Rectal smooth muscle tissue (tissue), 1 donor: Measurements from ENCODE around the gene FAM151A.

Experiments used
- H3K27ac ChIP-seq: one replicate; pipeline ENCODE4 v1.7.0; 2013; ENCODE audit warnings: low read depth, low read length, inconsistent platforms
- H3K27me3 ChIP-seq: one replicate; pipeline ENCODE4 v1.7.0; 2013; ENCODE audit warnings: low read length; ENCODE audit not compliant: control insufficient read depth, insufficient read depth
- H3K36me3 ChIP-seq: one replicate; pipeline ENCODE4 v1.7.0; 2013; ENCODE audit warnings: low read length; ENCODE audit not compliant: control insufficient read depth, insufficient read depth
- H3K4me1 ChIP-seq: one replicate; pipeline ENCODE4 v1.7.0; 2013; ENCODE audit warnings: low read length; ENCODE audit not compliant: control insufficient read depth, insufficient read depth
- H3K4me3 ChIP-seq: one replicate; pipeline ENCODE4 v1.7.0; 2013; ENCODE audit warnings: low read length
- H3K9ac ChIP-seq: one replicate; pipeline ENCODE4 v1.7.0; 2013; ENCODE audit warnings: low read length

The FAM151A gene

GRCh38 chr1:54595956-54596498 lies 27.3 kb downstream of the FAM151A start:
- H3K4me1 ChIP-seq = no peaks in the 10 kb centered on the region
- no peak overlapping the region for H3K9ac ChIP-seq
- H3K4me3 ChIP-seq = no peak overlapping the region
- H3K27me3 ChIP-seq = no peaks in the 10 kb centered on the region
- peaks cover 26% of the 10 kb centered on the region for H3K36me3 ChIP-seq
- H3K27ac ChIP-seq = no peak overlapping the region

- no peak overlapping the region for H3K27ac ChIP-seq
- peaks cover 21% of the 10 kb centered on the region for H3K36me3 ChIP-seq
- H3K27me3 ChIP-seq = no peaks in the 10 kb centered on the region
- H3K9ac ChIP-seq = no peak overlapping the region
- no peaks in the 10 kb centered on the region for H3K4me1 ChIP-seq
- no peak overlapping the region for H3K4me3 ChIP-seq
Measured at GRCh38 chr1:54594463-54594862, 28.9 kb downstream of the FAM151A start.

GRCh38 chr1:54593571-54594160 lies 29.7 kb downstream of the FAM151A start:
- peaks cover 19% of the 10 kb centered on the region for H3K36me3 ChIP-seq
- no peak overlapping the region for H3K9ac ChIP-seq
- no peak overlapping the region for H3K27ac ChIP-seq
- H3K4me1 ChIP-seq = no peaks in the 10 kb centered on the region
- H3K4me3 ChIP-seq = no peak overlapping the region
- no peaks in the 10 kb centered on the region for H3K27me3 ChIP-seq

GRCh38 chr1:54591127-54591756 lies 32.1 kb downstream of the FAM151A start:
- Histone ChIP-seq H3K27ac (no peak overlapping the region), H3K36me3 (peaks cover 11% of the 10 kb centered on the region), H3K27me3 (no peaks in the 10 kb centered on the region), H3K9ac (no peak overlapping the region), H3K4me3 (no peak overlapping the region), H3K4me1 (no peaks in the 10 kb centered on the region)

GRCh38 chr1:54588377-54588776 lies 34.9 kb downstream of the FAM151A start:
- Histone ChIP-seq H3K4me3 (no peak overlapping the region), H3K9ac (no peak overlapping the region), H3K27me3 (no peaks in the 10 kb centered on the region), H3K36me3 (peaks cover 2% of the 10 kb centered on the region), H3K27ac (no peak overlapping the region), H3K4me1 (no peaks in the 10 kb centered on the region)

- Histone ChIP-seq H3K27me3 (no peaks in the 10 kb centered on the region), H3K9ac (no peak overlapping the region), H3K27ac (no peak overlapping the region), H3K4me3 (no peak overlapping the region), H3K36me3 (peaks cover 2% of the 10 kb centered on the region), H3K4me1 (peaks cover 14% of the 10 kb centered on the region)
Measured at GRCh38 chr1:54585181-54586066, 37.9 kb downstream of the FAM151A start.

- H3K9ac ChIP-seq = no peak overlapping the region
- H3K27ac ChIP-seq = no peak overlapping the region
- H3K4me1 ChIP-seq = peaks cover 18% of the 10 kb centered on the region
Measured at GRCh38 chr1:54584575-54584974, 38.8 kb downstream of the FAM151A start.

GRCh38 chr1:54583871-54584270 lies 39.5 kb downstream of the FAM151A start:
- H3K9ac ChIP-seq = no peak overlapping the region
- H3K4me1 ChIP-seq = peaks cover 18% of the 10 kb centered on the region

More at GRCh38 chr1:54584575-54584974, 38.8 kb downstream of the FAM151A start:
- H3K27me3 ChIP-seq = no peaks in the 10 kb centered on the region
- H3K36me3 ChIP-seq = peaks cover 2% of the 10 kb centered on the region
- no peak overlapping the region for H3K4me3 ChIP-seq

GRCh38 chr1:54583307-54583686 lies 40.0 kb downstream of the FAM151A start:
- peaks cover 2% of the 10 kb centered on the region for H3K36me3 ChIP-seq
- H3K9ac ChIP-seq = no peak overlapping the region
- no peak overlapping the region for H3K27ac ChIP-seq
- no peak overlapping the region for H3K4me3 ChIP-seq
- H3K4me1 ChIP-seq = peaks cover 18% of the 10 kb centered on the region
- H3K27me3 ChIP-seq = no peaks in the 10 kb centered on the region

More at GRCh38 chr1:54583871-54584270, 39.5 kb downstream of the FAM151A start:
- no peak overlapping the region for H3K27ac ChIP-seq
- H3K27me3 ChIP-seq = no peaks in the 10 kb centered on the region
- H3K4me3 ChIP-seq = no peak overlapping the region
- H3K36me3 ChIP-seq = peaks cover 2% of the 10 kb centered on the region

- Histone ChIP-seq H3K36me3 (peaks cover 2% of the 10 kb centered on the region), H3K4me3 (no peak overlapping the region), H3K27ac (peak overlapping the region; percentile 91), H3K4me1 (peaks cover 23% of the 10 kb centered on the region), H3K27me3 (no peaks in the 10 kb centered on the region), H3K9ac (no peak overlapping the region)
Measured at GRCh38 chr1:54582566-54583306, 40.6 kb downstream of the FAM151A start.

- H3K4me1 ChIP-seq = peaks cover 24% of the 10 kb centered on the region
- peak overlapping the region; percentile 91 for H3K27ac ChIP-seq
- H3K27me3 ChIP-seq = no peaks in the 10 kb centered on the region
- no peak overlapping the region for H3K4me3 ChIP-seq
- no peak overlapping the region for H3K9ac ChIP-seq
- peaks cover 2% of the 10 kb centered on the region for H3K36me3 ChIP-seq
Measured at GRCh38 chr1:54581621-54582035, 41.7 kb downstream of the FAM151A start.
